ENCODE results near the gene DSP.

Gene DSP

GRCh38 chr6:7541175-7542064 is at the start of gene DSP:
Gene DSP, plus strand, starts transcription at chr6:7541671. Its CDS starts 245 bp downstream, at chr6:7541916.
- peak; percentile 71 for DNase-seq

DNA sequence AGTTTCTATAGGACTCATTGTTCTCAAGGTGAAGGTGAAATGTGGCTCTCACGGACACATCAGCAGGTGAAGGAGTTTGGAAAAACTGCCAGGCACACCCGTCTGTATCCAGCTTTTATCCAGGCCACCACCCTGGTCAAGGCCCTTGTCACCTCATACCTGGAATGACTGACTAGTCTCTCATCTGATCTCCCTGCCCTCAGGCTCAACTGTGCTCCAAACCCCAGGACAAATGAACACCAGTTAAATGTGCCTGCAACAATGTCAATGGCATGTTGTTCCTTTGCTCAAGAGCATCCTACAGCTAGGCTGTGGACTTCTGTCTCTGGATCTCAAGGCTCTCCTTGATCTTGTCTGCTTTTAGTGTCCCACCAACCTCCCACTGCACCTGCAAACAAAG is 47.6 kb upstream of the DSP start:
- DNase-seq = no peak

- DNase-seq = no peak
Observed at GRCh38 chr6:7494638-7495037, 46.8 kb upstream of the DSP start.

- DNase-seq = no peak
Observed at GRCh38 chr6:7496266-7496875, 45.1 kb upstream of the DSP start.

GRCh38 chr6:7500752-7501282 is 40.7 kb upstream of the DSP start:
- DNase-seq = no peak

DNA sequence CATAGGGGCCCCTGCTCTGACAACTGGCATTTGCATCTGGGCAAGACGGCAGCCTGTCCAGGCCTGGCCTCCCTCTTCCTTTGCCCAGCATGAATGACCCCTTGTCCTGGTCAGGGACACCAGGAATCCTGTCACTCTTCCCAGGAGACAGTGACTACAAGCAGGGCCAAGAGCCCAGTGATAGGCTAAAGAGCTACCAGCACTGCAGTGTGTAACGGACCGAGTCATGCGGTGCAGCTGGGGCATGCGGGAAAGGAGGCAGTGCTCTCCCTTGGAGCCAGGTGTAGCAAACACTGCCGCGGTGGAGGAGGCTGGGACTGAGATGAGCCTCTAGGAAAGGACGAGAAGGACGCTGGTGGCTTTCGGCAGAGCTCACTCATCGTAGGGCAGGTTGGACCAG is 38.7 kb upstream of the DSP start:
- DNase-seq = no peak

GRCh38 chr6:7504041-7504440 is 37.4 kb upstream of the DSP start:
- no peak for DNase-seq

- DNase-seq = peak; percentile 62
Observed at GRCh38 chr6:7505189-7505699, 36.2 kb upstream of the DSP start.

- no peak for DNase-seq
Observed at GRCh38 chr6:7507600-7507999, 33.9 kb upstream of the DSP start.

DNA sequence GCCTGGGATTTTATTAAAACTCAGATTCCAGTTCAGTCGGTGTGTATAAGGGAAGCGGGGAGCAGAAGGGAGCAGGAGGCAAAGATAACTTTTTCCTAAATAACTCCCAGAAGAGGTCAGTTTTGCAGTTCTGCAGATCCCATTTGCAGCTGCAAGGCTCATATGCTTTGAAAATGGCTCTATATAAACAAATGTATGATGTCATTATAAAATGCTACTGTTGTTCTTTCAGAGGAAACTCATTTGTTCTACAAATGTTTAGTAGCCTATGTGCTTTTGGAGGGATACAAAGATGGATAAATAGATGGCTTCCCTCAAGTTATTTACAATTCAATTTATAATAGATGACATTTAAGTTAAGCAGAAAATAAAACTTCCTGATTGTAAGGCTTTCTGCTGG is 29.2 kb upstream of the DSP start:
- DNase-seq = no peak

GRCh38 chr6:7513529-7513928 is 27.9 kb upstream of the DSP start:
- no peak for DNase-seq

- no peak for DNase-seq
Observed at GRCh38 chr6:7515363-7515762, 26.1 kb upstream of the DSP start.

DNA sequence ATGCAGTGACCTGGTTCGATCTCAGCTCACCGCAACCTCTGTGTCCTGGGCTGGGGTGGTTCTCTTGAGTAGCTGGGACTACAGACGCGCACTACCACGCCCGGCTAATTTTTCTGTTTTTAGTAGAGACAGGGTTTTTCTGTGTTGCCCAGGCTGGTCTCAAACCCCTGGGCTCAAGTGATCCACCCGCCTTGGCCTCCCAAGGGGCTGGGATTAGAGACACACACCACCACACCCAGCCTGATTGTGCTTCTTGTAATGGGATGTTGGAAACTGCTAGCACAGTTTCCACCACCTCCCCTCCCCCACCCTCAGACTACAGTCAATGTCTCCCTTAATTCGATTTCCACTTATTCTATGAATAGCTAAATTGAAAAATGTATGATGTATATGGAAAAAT is 22.6 kb upstream of the DSP start:
- no peak for DNase-seq

DNA sequence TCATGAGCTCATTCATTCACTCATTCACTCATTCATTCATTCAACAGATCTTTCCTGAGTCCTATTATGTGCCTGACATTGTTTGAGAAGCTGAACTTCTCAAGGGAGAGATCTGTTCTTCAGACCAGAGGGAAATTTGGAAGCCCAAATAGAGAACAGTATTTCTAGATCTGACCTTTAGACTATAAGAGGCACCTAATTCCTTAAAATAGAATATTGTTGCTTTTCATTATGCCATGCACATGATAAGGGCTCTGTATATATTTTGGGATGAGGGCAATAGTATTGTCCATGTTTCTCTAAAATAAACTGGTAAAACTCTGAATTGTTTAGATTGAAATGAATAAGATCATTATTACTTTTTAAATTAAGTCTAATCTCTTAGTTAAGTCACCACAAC is 18.6 kb upstream of the DSP start:
- no peak for DNase-seq

DNA sequence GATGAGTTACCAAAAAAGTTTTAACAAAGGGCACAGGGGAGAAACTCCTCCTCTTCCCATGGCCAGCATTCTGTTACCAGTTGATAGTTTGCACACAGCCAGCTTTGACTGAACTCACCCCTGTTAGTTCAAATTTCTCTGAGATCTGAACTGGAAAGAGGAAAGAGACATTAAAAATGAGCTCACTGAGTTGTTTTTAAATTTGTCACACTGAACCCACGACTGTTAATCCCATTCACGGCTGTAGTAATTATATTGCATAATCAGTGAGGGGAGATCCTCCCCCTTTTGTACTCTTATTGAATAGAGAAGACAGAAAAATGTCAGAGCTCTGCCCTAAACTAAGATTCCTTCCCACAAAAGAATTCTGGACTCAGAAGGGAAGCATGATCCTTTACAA is 17.5 kb upstream of the DSP start:
- DNase-seq = no peak

- DNase-seq = no peak
Observed at GRCh38 chr6:7526755-7527154, 14.7 kb upstream of the DSP start.

GRCh38 chr6:7528565-7528964 is 12.9 kb upstream of the DSP start:
- no peak for DNase-seq

DNA sequence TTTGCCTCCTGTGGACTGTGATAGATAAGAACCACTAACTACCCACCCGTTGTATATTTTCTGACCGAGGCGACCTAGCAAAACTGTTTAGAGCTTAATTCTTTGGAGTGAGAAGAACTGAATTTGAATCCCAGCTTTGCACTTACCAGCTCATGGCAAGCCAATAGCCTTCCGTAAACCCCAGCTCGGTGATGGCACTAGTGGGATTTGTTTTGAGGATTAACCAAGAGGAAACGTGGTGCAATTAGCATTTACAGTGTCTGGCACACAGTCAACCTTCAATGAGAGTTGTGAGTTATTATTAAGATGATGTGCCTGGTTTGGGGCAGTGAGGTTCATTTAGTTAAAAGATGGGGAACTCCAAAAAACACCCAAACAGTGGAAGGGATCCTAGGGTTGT is 12.3 kb upstream of the DSP start:
- no peak for DNase-seq

DNA sequence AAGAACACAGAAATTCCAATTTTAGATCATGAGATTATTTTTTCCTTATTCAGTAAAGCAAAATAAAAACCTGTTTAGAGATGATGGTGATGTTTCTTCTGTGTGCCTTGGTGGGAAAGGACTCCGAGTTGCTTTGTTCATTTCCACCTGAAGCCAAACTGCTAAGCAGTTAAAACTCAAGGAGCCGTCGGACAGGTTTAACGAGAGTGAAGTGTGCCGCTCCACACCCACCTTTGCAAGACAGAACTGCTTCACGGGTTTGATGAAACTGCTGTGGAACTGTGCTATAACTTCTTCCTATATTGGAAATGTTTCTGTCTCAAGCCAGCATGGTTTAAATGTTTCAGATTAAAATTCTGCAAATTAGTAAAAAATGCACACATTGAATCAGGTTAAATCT is 9.2 kb upstream of the DSP start:
- DNase-seq = peak; percentile 46

- DNase-seq = no peak
Observed at GRCh38 chr6:7532821-7533220, 8.7 kb upstream of the DSP start.

DNA sequence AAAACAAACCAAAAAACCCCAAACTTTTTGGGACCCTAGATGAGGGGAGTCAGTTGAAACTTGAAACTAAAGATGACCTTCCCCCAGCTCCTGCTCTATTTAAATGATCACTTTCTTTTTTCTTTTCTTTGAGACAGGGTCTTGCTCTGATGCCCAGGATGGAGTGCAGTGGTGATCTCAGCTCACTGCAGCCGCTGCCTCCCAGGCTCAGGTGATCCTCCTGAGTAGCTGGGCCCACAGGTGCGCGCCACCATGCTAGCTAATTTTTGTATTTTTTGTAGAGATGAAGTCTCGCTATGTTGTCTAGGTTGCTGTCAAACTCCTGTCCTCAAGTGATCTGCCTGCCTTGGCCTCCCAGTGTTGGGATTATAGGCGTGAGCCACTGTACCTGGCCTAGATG is 7.3 kb upstream of the DSP start:
- no peak for DNase-seq

- no peak for DNase-seq
Observed at GRCh38 chr6:7535498-7535897, 6.0 kb upstream of the DSP start.

GRCh38 chr6:7537565-7538174 is 3.8 kb upstream of the DSP start:
- DNase-seq = no peak

GRCh38 chr6:7538484-7538883 is 3.0 kb upstream of the DSP start:
- DNase-seq = no peak

Measured in eye (tissue), 1 donor.